Activated CD8-positive, alpha-beta memory T cell treated with anti-CD3 and anti-CD28 coated beads for 1 hour (primary cell): ENCODE results near the gene APBB2.

Experiments
- DNase-seq, 2 donors: peaks; one replicate each; pipeline ENCODE4 v3.0.0-alpha.2; 2020; ENCODE audit warnings: low read depth in 1 of 2; ENCODE audit errors: extremely low read depth in 1 of 2

The APBB2 gene

DNA sequence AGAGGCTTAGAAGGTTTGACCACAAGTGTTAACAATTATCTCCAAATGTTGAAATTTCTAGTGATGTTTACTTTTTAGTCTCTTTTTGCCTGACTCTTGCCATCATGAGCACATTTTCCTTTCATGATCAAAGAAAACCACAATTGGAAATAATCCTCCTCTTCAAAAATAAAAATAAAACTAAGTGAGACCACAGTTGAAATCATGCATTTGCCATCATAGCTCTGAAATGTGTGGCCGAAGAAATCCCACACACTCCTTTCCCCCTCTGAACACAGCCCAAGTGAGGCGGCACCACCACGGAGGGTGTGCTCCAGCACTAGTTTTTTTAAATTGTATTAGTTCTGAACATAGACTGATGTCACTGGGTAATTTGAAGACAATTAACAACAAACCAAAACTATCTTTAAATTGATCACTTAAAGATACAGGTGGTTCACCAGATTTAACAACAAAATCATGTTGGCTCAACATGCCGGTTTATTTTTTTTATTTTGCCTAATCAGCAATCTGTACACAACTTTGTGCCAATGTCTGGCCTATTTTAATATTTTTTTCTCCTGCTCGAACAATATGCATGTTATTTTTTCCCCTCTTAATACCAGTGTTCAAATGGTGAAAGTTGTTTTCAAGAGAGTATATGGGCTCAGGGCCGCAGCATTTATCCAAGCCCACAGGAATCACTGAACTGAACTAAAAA, 17.6 kb downstream of the APBB2 start:
- no peak for DNase-seq

DNA sequence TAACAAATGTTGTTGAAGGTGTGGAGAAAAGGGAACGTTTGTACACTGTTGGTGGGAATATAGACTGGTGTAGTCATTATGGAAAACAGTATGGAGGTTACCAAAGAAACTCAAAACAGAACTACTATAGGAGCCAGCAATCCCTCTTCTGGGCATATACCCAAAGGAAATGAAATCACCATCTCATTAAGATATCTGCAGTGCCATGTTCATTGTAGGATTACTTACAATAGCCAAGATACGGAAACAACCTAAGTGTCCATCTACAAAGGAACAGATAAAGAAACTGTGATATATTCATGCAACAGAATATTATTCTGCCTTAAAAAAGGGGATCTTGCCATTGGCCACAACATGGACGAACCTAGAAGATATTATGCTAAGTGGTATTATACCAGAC, 22.2 kb downstream of the APBB2 start:
- no peak for DNase-seq

GRCh38 chr4:41189666-41190065, 24.7 kb downstream of the APBB2 start:
- DNase-seq, result no peak

DNA sequence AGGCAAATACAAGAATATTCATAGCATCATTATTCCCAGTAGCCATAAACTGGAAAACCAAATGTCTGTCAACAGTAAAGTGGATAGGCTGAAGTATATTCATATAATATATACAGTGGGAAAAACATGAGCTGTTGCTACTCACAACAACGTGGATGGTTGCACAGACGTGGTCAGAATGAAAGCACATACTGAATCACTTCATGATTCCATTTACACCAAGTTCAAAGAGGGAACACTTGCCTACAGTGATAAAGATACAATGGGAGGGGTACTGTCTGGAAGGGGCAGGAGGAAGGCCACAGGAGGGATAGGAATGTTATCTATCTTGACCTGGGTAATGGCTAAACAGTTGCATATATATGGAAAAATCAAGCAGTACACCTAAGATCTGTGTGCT, 25.3 kb downstream of the APBB2 start:
- no peak for DNase-seq

- no peak for DNase-seq
Measured at GRCh38 chr4:41185614-41186592, 28.4 kb downstream of the APBB2 start.

DNA sequence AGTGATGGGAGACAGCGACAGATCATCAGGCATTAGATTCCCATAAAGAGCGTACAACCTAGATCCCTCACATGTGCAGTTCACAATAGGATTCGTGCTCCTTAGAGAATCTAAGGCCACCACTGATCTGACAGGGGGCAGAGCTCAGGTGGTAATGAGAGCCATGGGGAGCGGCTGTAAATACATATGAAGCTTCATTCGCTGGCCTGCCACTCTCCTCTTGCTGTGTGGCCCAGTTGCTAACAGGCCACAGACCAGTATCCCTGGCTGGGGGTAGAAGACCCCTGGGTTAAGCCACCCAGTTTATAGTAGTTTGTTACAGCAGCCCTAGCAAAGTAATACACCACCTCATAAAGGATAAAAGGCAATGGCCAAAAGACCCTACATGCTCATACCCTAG, 30.3 kb downstream of the APBB2 start:
- DNase-seq, result no peak

- no peak for DNase-seq
Measured at GRCh38 chr4:41183021-41183553, 31.3 kb downstream of the APBB2 start.

DNA sequence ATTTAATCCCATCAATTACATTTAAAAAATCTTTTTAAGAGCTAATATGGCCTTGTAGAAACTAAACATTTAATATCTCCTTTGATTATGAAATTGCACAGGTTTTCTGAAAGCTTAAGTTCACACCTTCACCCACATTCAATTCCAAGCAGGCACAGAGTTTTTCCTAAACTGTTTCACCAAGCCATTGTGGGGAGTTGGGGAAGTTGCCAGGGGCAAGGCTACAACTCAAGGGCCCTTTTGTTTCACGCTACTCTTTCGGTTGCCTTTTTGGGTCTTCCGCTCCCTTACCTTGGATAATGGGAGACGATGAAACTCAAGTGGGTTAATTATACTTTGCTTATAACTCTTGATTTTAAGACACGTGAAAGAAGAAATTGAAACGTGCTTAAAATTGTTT, 33.3 kb downstream of the APBB2 start:
- DNase-seq, result no peak

- DNase-seq, result no peak
Measured at GRCh38 chr4:41179498-41180195, 34.7 kb downstream of the APBB2 start.

DNA sequence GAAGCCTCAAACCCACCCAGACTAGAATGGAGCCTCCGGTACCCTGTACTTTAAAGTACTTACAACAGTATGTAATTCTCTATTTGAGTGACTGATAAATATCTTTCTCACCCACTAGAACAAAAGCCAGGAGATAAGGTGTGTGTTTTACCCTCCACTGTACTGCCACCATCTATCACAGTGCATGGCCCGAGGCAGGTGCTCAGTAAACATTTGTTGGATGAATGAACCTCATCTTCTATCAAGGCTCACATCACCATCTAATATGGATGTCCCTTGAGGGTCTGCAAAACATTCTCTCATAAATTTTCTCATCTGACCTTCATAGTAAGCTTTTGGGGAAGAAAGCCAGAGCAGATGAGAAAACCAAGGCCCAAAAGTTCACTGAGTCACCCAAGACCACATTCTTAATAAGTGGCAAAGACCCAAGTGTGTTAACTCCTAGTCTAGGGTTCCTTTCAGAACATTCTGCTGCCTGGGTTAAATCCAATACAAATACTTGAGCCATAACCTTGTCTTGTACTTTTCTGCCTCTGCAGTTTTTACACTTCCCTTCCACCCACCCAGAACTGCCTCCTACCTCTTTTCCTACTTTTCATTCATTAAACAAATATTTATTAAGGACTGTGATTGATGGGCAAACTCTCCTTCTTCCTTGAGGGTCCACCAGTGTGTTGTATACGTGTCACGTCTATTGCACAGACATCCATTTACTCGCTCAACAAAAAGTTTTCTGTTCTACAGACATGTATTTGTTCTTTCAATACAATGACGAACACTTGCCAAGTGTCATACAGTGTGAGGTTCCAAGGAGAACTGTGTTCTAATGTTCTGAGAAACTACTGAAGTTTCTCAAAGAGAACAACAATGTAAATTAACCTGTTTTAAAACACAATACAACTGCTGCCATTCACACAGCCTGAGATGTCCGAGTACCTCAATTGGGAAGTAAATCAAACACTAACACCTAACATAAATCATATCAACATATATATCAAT, 35.7 kb downstream of the APBB2 start:
- DNase-seq, result no peak

DNA sequence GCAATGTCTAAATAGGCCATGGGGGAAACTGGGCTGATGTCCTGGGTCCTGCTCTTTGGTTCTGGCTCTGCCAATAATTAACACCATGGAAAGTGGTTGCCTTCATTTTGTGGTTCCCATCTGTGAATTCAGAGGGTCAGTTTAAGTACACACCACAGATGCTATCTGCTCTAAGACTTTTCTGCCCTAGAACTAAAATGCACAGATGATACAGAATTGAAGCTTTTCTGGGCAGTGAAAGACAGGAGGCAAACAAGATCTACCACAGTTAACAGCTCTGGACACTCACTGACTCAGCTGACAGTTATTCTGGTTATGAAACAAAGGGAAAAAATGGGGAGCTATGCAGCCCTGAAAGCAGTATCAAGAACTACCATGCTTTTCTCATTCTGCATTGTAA, 37.3 kb downstream of the APBB2 start:
- no peak for DNase-seq

- DNase-seq, result no peak
Measured at GRCh38 chr4:41176340-41176739, 38.0 kb downstream of the APBB2 start.

DNA sequence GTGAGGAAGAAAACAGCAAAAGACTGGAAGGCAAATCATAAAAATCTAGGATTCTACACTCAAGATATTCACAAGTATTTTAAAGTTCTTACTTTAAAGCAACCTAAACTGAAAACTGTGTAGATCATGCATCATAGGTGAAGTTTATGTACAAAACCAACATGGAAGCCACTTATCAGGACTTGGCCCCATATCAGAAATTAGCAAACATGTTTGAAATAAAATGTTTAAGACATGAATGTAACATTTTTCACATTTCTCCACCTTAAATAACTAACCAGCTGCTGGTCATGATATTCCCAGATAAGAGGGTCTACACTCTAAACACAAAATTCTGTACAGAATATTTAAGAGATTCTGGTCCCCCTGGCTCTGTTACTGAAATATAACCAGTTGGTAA, 38.5 kb downstream of the APBB2 start:
- DNase-seq, result no peak

- no peak for DNase-seq
Measured at GRCh38 chr4:41174444-41174843, 39.9 kb downstream of the APBB2 start.

DNA sequence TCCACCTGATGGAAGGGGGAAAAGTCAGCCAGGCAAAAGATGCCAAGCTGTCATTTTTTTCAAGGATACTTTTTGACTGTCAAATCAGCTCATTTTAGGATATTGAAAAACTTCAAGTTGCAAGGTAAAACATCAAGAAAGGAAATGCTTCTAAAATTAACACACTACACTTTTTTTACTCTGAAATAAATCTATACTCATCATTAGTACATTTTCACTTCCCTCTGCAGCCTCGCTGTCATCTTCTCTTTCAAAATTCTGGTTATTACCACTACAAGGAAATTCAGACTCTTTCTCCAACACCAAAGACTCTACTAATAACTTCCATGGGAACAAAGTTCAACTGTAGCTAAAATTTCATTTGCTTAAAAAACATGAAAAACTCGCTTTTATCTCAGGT, 41.6 kb downstream of the APBB2 start:
- no peak for DNase-seq

GRCh38 chr4:41169256-41169800, 45.0 kb downstream of the APBB2 start:
- DNase-seq, result no peak

DNA sequence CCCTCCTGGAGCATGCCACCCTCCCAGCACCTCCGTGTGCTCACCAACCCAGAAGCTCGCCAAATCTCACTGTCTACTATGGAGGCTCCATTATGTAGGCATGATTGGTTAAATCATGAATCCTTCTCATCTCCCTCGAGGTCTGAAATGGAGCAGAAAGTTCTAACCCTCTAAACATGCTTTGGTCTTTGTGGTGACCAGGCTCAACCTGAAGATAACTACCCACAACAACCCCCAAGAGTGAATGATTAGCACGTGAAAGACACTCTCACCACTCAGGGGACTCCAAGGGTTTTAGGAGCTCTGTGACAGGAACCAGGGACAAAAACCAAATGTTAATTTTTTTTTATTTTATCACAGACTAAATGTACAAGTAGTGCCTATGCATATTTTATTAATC, 47.2 kb downstream of the APBB2 start:
- DNase-seq, result no peak

- no peak for DNase-seq
Measured at GRCh38 chr4:41164405-41164804, 49.9 kb downstream of the APBB2 start.

DNA sequence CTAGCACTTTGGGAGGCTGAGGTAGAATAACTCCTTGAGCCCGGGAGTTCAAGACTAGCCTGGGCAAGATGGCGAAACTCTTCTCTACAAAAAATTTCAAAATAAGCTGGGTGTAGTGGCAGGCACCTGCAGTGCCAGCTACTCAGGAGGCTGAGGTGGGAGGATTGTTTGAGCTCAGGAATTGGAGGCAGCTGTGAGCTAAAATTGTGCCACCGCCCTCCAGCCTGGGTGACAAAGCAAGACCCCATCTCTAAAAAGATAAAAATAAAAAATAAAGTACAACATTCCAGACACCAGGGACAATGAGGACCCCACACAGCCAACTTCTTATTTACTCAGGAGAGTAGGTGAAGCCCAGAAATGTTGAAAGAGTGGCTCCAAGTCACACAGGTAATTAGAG, 53.0 kb downstream of the APBB2 start:
- no peak for DNase-seq

- no peak for DNase-seq
Measured at GRCh38 chr4:41160856-41161255, 53.5 kb downstream of the APBB2 start.
